Fibroblast of lung (primary cell): ENCODE measurements around the gene FAM156A. TPM values are rescaled to one million over a fixed set of nuclear protein-coding genes. Genes with fewer than 3 reads are reported as not detected.

Source experiments
- DNase-seq, 2 donors: peaks; one replicate each; pipeline versions ENCODE4 v3.0.0 to v3.0.0-alpha.2; 2010; ENCODE audit warnings: low read depth in 2 of 2
- H2AFZ ChIP-seq: 2 replicates; pipeline ENCODE4 v1.5.1; 2012; ENCODE audit warnings: low read length, control low read depth, inconsistent platforms
- H3K27ac ChIP-seq: 2 replicates; pipeline ENCODE4 v1.5.1; 2011; ENCODE audit warnings: low read length, control low read depth; ENCODE audit not compliant: insufficient read depth
- H3K27me3 ChIP-seq: 2 replicates; pipeline ENCODE4 v1.5.1; 2011; ENCODE audit warnings: mild to moderate bottlenecking, low read length; ENCODE audit not compliant: control insufficient read depth, insufficient read depth
- H3K36me3 ChIP-seq: 2 replicates; pipeline ENCODE4 v1.5.1; 2011; ENCODE audit warnings: low read length; ENCODE audit not compliant: control insufficient read depth, insufficient read depth
- H3K4me1 ChIP-seq: 2 replicates; pipeline ENCODE4 v1.5.1; 2011; ENCODE audit warnings: low read length; ENCODE audit not compliant: control insufficient read depth, insufficient read depth; ENCODE audit errors: extremely low read depth
- H3K4me2 ChIP-seq: 2 replicates; pipeline ENCODE4 v1.5.1; 2011; ENCODE audit warnings: low read length, control low read depth; ENCODE audit not compliant: insufficient read depth; ENCODE audit errors: extremely low read depth
- H3K4me3 ChIP-seq, 4 experiments: fragments of 200-600 bp in 1 of 4; sonication (generic) in 1 of 4; replicated peaks in 1 of 4; 2 replicates each; pipeline ENCODE4 v1.5.1; 2011 to 2016; ENCODE audit warnings: low read length in 4 of 4, low read depth in 3 of 4, mild to moderate bottlenecking in 3 of 4, control low read depth in 2 of 4, inconsistent platforms in 1 of 4, mixed read lengths in 1 of 4; ENCODE audit not compliant: insufficient read depth in 1 of 4; ENCODE audit errors: control extremely low read depth in 1 of 4
- H3K79me2 ChIP-seq: 2 replicates; pipeline ENCODE4 v1.5.1; 2012; ENCODE audit warnings: mild to moderate bottlenecking, low read length, inconsistent platforms; ENCODE audit not compliant: control insufficient read depth, insufficient read depth
- H3K9ac ChIP-seq: 2 replicates; pipeline ENCODE4 v1.5.1; 2011; ENCODE audit warnings: mild to moderate bottlenecking, low read length, control low read depth; ENCODE audit not compliant: insufficient read depth
- H3K9me3 ChIP-seq: 2 replicates; pipeline ENCODE4 v1.5.1; 2012; ENCODE audit warnings: low read depth, low read length; ENCODE audit not compliant: control insufficient read depth, insufficient read depth
- H4K20me1 ChIP-seq: 2 replicates; pipeline ENCODE4 v1.5.1; 2011; ENCODE audit warnings: low read length; ENCODE audit not compliant: control insufficient read depth, insufficient read depth; ENCODE audit errors: extremely low read depth
- CTCF ChIP-seq, 2 donors: IDR thresholded peaks in 1 of 2; conservative IDR thresholded peaks in 1 of 2; 1 replicate in 1 of 2; 2 replicates in 1 of 2; pipeline ENCODE4 v1.5.1; 2011 to 2012; ENCODE audit warnings: low read length in 2 of 2, control low read depth in 1 of 2, inconsistent platforms in 1 of 2, low read depth in 1 of 2, mild to moderate bottlenecking in 1 of 2
- EZH2 ChIP-seq: IDR thresholded peaks from 2 replicates; pipeline ENCODE4 v1.5.1; 2012; ENCODE audit warnings: low read length, control low read depth, mild to moderate bottlenecking; ENCODE audit errors: missing control alignments
- polyA plus RNA-seq, 2 donors: library from polyadenylated mRNA; depleted of rRNA in 1 of 2; stranded (reverse) in 1 of 2; unstranded in 1 of 2; fragments of >200 nt; gene quantifications; 2 replicates each; pipeline ENCODE4 v1.2.1, GENCODE V29; 2011 to 2012; ENCODE audit warnings: missing spikeins in 1 of 2
- total RNA-seq: library from RNA; depleted of rRNA; stranded (reverse); fragments of >200 nt; gene quantifications from 2 replicates; pipeline ENCODE4 v1.2.1, GENCODE V29; 2014

The FAM156A gene
- total and polyA plus RNA-seq, 2 donors (not counting 1 experiment from before 2014, with no cell fraction given) = 7.6 to 18.8 TPM

- no peaks in the 10 kb centered on the region for H3K27me3 ChIP-seq
- no peak for TF ChIP-seq EZH2
- no peaks in the 10 kb centered on the region for H3K79me2 ChIP-seq
- peak overlapping the region; percentile 26 for H2AFZ ChIP-seq
- peak overlapping the region; percentile 57 for H3K27ac ChIP-seq
- H3K9ac ChIP-seq = no peak overlapping the region
- H4K20me1 ChIP-seq = no peaks in the 10 kb centered on the region
- no peaks in the 10 kb centered on the region for H3K36me3 ChIP-seq
- H3K4me2 ChIP-seq = peak overlapping the region; percentile 77
- peak; percentile 10 to 55 for DNase-seq
- no peaks in the 10 kb centered on the region for H3K4me1 ChIP-seq
- H3K9me3 ChIP-seq = no peaks in the 10 kb centered on the region
- H3K4me3 ChIP-seq = peak overlapping the region in 3 of 4 experiments; percentile 10 to 38 (median 37)
Observed at GRCh38 chrX:52983321-52984000, 25.1 kb upstream of the FAM156A start.

GRCh38 chrX:52979993-52980392 is 21.7 kb upstream of the FAM156A start:
- no peaks in the 10 kb centered on the region for H3K4me1 ChIP-seq
- H3K4me2 ChIP-seq = no peak overlapping the region

GRCh38 chrX:52979568-52979967 is 21.2 kb upstream of the FAM156A start:
- Histone ChIP-seq H3K79me2 (no peaks in the 10 kb centered on the region), H3K9me3 (no peaks in the 10 kb centered on the region), H4K20me1 (no peaks in the 10 kb centered on the region), H3K4me2 (no peak overlapping the region), H3K4me3 (no peak overlapping the region), H3K4me1 (no peaks in the 10 kb centered on the region), H3K36me3 (no peaks in the 10 kb centered on the region), H3K9ac (no peak overlapping the region), H3K27me3 (no peaks in the 10 kb centered on the region), H3K27ac (no peak overlapping the region), H2AFZ (no peak overlapping the region)
- peak in 1 of 2 donors; percentile 31 for DNase-seq
- TF ChIP-seq CTCF (conservative IDR thresholded peaks at IDR 0.05 in 1 of 2, IDR thresholded peaks at IDR 0.05 in 1 of 2; ENCODE audit: low read depth in 1 of 2, low read length in 2 of 2) = no peak
- no peak for TF ChIP-seq EZH2

More at GRCh38 chrX:52979993-52980392, 21.7 kb upstream of the FAM156A start:
- Histone ChIP-seq H2AFZ (no peak overlapping the region), H3K4me3 (no peak overlapping the region), H3K27me3 (no peaks in the 10 kb centered on the region), H4K20me1 (no peaks in the 10 kb centered on the region), H3K79me2 (no peaks in the 10 kb centered on the region), H3K36me3 (no peaks in the 10 kb centered on the region), H3K9ac (no peak overlapping the region), H3K27ac (no peak overlapping the region), H3K9me3 (no peaks in the 10 kb centered on the region)
- TF ChIP-seq CTCF (conservative IDR thresholded peaks at IDR 0.05 in 1 of 2, IDR thresholded peaks at IDR 0.05 in 1 of 2; ENCODE audit: low read depth in 1 of 2, low read length in 2 of 2) (no peak), EZH2 (no peak)
- peak in 1 of 2 donors; percentile 58 for DNase-seq
